AG10803 (cell line): ENCODE data around the gene RPS19BP1.

ENCODE experiments used
- DNase-seq: peaks from one replicate; pipeline ENCODE4 v3.0.0; 2010; ENCODE audit warnings: low read depth
- H3K4me3 ChIP-seq: 2 replicates; pipeline ENCODE4 v1.5.1; 2011; ENCODE audit warnings: mild to moderate bottlenecking, low read length, control low read depth
- CTCF ChIP-seq: conservative IDR thresholded peaks from 2 replicates; pipeline ENCODE4 v1.5.1; 2011; ENCODE audit warnings: mild to moderate bottlenecking, low read length, control low read depth, inconsistent platforms

RPS19BP1 gene

DNA sequence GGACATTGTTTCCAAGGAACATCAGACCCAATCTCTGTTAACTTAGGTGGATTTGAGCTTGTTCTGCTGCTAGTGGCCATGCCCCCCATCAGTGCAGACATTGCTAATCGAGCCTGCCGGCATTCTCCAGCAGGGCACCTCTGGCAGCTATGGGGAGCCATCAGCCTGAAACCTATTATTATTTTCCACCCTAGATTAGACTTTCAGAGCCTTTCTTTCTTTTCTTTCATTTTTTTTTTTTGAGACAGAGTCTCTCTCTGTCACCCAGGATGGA lies 42.9 kb upstream of the RPS19BP1 start:
- no peak overlapping the region for H3K4me3 ChIP-seq
- DNase-seq = no peak
- no peak for TF ChIP-seq CTCF

DNA sequence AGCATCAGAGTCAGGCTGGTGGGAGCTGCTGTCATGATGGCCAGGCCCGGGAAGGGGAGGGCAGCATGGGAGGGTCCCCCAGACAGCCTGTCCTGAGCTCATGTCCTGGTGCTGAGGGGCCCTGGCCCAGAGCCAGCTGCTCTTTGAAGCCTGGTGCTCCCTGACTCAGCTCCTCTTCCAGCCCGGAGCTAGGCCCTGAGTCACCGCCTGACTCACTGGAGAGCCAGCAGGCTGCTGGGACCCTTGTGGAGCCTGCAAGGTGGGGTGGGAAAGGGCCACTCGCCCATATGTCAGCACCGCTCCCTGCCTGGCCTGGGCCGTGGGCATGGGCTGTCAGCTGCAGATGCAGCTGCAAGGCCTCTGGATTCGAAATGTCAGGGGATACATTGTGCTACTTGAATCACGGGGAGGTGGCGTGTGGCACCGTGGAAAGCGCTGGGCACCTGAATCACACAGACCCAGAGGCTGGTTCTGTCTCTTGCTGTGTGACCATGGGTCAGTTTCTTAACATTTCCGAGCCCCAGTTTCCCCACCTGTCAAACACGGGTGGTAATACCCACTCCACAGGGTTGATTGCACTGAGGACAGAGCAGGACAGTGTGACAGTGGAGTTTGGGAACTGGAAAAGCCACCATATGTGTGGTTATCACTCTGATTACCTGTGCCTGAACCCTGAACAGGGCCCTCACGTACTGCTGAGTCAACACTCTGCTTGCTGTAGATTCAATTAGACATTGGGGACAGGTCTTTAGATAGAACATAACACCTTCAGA lies 42.4 kb upstream of the RPS19BP1 start:
- peak; percentile 63 for DNase-seq
- TF ChIP-seq CTCF = no peak
- H3K4me3 ChIP-seq = no peak overlapping the region

DNA sequence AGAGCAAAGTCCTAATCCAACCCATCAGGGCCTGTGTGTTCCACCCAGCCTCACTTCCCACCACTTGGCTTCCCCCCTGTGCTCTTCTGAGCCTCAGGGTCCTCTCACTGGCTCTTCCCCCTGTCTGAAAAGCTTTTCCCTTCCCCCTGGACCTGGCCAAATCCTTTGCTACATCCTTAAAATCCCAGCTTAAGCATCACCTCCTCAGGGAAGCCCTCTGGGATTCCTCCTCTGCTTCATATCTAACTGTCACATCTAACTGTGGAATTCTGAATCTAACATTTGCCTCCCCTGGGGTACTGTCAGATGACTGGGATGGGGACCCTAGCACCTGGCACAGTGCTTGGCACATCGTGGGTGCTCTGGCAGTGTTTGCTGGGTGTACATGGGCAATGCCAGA lies 39.0 kb upstream of the RPS19BP1 start:
- no peak for DNase-seq
- H3K4me3 ChIP-seq = no peak overlapping the region
- no peak for TF ChIP-seq CTCF

DNA sequence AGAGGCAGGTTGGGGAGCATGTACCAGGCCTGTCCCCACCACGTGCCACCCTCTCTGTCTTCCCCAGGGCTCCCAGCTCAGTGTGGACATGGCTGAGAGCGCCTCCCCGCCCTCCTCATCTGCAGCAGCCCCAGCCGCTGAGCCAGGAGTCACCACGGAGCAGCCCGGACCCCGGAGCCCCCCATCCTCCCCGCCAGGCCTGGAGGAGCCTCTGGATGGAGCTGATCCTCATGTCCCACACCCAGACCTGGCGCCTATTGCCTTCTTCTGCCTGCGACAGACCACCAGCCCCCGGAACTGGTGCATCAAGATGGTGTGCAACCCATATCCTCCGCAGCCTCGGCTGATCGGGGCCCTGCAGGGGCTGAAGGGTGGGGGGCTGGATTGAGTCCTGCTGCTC lies 38.1 kb upstream of the RPS19BP1 start, which contains the start of gene CACNA1I:
Gene CACNA1I, plus strand, starts transcription at position 89 of the 400 bp plus-strand sequence. Its CDS starts 0 bp downstream, at position 89.
- no peak within 1 kb of the TSS for H3K4me3 ChIP-seq
- TF ChIP-seq CTCF = no peak
- DNase-seq = no peak

DNA sequence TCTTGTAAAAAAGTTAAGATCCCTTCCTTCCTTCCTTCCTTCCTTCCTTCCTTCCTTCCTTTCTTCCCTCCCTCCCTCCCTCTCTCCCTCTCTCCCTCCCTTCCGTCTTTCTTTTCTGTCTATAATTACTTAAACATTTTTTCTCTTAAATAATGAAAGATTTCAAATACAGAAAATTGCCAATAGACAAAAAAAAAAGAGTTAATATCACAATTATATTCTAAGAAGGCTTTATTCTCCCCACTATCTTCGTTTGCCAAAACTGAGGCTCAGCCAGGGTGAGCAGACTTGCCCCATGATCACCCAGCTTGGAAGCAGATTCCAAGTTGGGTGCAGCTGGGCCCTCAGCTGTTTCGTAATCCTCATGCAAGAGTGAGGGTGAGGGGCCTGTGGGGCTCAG lies 37.7 kb upstream of the RPS19BP1 start:
- no peak for DNase-seq
- no peak for TF ChIP-seq CTCF
- H3K4me3 ChIP-seq = no peak overlapping the region

GRCh38 chr22:39569066-39569465 lies 36.5 kb upstream of the RPS19BP1 start:
- no peak overlapping the region for H3K4me3 ChIP-seq
- no peak for TF ChIP-seq CTCF
- no peak for DNase-seq

DNA sequence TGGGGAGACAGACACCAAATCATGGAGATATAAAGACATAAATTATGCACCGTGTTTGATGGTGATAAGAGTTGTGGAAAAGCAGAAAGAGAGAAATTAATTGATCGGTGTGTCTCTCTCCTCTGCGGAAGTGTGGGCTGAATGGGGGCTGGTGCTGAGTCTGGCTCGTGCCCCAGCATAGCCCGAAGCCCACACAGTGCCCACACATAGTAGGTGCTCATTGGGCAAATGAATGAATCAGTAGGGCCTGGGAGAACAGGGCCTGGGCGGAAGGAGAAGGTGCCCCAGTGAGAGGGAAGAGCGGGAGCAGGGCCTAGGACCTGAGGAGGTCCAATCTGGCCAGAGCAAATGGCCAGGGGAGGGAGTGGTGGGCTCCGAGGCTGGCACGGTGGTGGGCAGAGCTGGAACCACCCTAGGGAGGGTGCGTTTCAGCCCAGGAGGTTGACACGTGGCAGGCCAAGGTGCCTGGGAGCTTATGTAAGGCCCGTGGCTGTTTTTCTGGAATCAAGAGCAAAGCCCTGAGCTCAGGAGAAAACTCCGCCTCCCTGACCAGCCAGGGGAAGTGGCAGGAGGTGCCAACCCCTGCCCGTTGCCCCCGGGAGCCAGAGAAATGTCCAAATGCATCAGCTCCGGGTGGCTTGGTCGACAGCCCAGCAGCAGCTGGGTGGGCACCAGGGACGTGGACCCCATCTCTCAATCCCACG lies 35.9 kb upstream of the RPS19BP1 start:
- TF ChIP-seq CTCF = no peak

More for the DNA sequence above, 35.9 kb upstream of the RPS19BP1 start:
- no peak overlapping the region for H3K4me3 ChIP-seq
- DNase-seq = no peak
